Activated T-helper 1 cell treated with anti-CD3 and anti-CD28 coated beads, Interleukin-12 subunit alpha, Interleukin-12 subunit beta, Interleukin-2, Interleukin-4 antibody, amounts not matched to agents 30 ng/mL and 10 ng/mL and 1 ng/mL, durations not matched to agents 14 hours and 24 hours and 36 hours (primary cell): ENCODE data around the gene SLC31A1. TPM values are rescaled to one million over a fixed set of nuclear protein-coding genes. Genes with fewer than 3 reads are reported as not detected.
"Not testable (repeated sequence)": the region's sequence is repeated elsewhere in the genome, so short reads cannot be mapped to it uniquely, and the experiment has no call there.

Experiments
- DNase-seq: peaks from one replicate; pipeline ENCODE4 v3.0.0; 2021; ENCODE audit warnings: low spot score
- H3K27ac Mint-ChIP-seq: one replicate; pipeline ENCODE4 v1.8.0; 2021; ENCODE audit warnings: mild to moderate bottlenecking, mixed read lengths
- H3K27me3 Mint-ChIP-seq: one replicate; pipeline ENCODE4 v1.8.0; 2022; ENCODE audit warnings: mild to moderate bottlenecking, moderate library complexity, mixed read lengths; ENCODE audit not compliant: insufficient read depth
- H3K36me3 Mint-ChIP-seq: one replicate; pipeline ENCODE4 v1.8.0; 2021; ENCODE audit warnings: low read depth, mixed read lengths
- H3K4me1 Mint-ChIP-seq: one replicate; pipeline ENCODE4 v1.8.0; 2021; ENCODE audit warnings: low read depth, mixed read lengths
- H3K4me3 Mint-ChIP-seq: one replicate; pipeline ENCODE4 v1.8.0; 2021; ENCODE audit warnings: mild to moderate bottlenecking, moderate library complexity, mixed read lengths
- H3K9me3 Mint-ChIP-seq: one replicate; pipeline ENCODE4 v1.8.0; 2021; ENCODE audit warnings: mixed read lengths
- intact Hi-C: fragments of 100-400 bp; cut with micrococcal nuclease; formaldehyde crosslinking; loops from one replicate; pipeline ENCODE4 v1.15.1; 2024
- total RNA-seq: library from RNA; stranded (reverse); gene quantifications from 2 replicates; pipeline ENCODE4 v1.2.3, GENCODE V29; 2022

Gene SLC31A1
- total RNA-seq, 1 donor from 2014 or later, result 16.1 TPM

DNA sequence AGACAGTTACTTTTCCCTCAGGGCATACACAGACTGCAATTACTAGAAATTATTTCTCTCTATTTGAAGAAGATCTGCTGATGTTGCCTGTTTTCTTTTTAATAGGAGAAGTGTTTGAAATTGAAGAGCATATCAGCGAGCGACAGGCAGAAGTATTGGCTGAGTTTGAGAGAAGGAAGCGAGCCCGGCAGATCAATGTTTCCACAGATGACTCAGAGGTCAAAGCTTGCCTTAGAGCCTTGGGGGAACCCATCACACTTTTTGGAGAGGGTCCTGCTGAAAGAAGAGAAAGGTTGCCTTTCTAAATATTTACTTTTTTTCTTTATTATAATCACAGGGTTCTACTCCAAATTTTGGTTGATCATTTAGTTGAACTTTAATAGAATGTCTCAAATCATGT lies 57.5 kb downstream of the SLC31A1 start:
- H3K27ac Mint-ChIP-seq, result no peak overlapping the region
- H3K9me3 Mint-ChIP-seq, result no peaks in the 10 kb centered on the region
- H3K4me3 Mint-ChIP-seq, result no peak overlapping the region
- H3K4me1 Mint-ChIP-seq, result peaks cover 30% of the 10 kb centered on the region
- peaks cover 49% of the 10 kb centered on the region for H3K36me3 Mint-ChIP-seq
- H3K27me3 Mint-ChIP-seq, result no peaks in the 10 kb centered on the region
- DNase-seq, result no peak
- intact Hi-C loops, result loop anchor here (10.0 kb wide), 1 partner anchor 1106 kb away; the partner anchor contains the start of gene AKNA

DNA sequence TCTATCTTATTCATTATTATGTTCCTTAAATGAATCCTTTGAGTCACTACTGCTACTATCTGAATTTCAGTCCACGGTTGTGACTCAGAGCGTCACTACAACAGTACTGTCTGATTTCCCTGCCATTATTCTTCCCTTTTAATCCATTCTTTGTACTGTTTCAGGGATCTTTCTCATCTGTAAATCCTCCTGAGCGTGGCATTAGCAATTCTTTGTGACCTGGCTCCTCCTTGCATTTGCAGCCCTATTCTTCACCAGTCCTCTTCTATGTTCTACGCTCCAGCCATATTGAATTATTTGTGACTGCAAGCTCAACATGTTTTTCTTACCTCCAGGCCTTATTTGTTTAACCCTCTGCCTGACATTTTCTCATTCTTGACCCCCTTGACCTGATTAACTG lies 60.0 kb downstream of the SLC31A1 start:
- Mint-ChIP-seq H3K9me3 (no peaks in the 10 kb centered on the region), H3K36me3 (peaks cover 64% of the 10 kb centered on the region), H3K4me3 (no peak overlapping the region), H3K27me3 (no peaks in the 10 kb centered on the region), H3K4me1 (peaks cover 30% of the 10 kb centered on the region), H3K27ac (no peak overlapping the region)
- DNase-seq, result no peak
- intact Hi-C loops, result no loop called here

DNA sequence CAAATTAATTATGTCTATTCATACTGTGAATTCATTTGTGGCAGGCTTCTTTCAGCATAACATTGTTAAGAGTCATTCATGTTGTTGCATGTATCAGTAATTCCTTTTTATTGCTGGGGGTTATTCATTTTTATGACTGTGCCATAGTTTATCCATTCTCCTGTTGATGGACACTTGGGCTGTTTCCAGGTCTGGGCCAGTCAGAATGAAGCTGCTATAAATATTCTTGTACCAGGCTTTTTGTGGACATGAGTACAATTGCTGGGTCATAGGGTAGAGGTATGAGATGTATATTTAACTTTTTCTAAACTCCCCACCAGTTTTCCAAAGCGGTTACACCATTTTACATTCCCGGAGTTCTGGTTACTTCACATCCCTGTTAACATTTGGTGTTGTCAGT lies 67.7 kb downstream of the SLC31A1 start:
- Mint-ChIP-seq H3K36me3 (peaks cover 58% of the 10 kb centered on the region), H3K27me3 (no peaks in the 10 kb centered on the region), H3K9me3 (no peaks in the 10 kb centered on the region), H3K4me1 (no peaks in the 10 kb centered on the region), H3K4me3 (no peak overlapping the region), H3K27ac (no peak overlapping the region)
- intact Hi-C loops, result no loop called here
- DNase-seq, result no peak

DNA sequence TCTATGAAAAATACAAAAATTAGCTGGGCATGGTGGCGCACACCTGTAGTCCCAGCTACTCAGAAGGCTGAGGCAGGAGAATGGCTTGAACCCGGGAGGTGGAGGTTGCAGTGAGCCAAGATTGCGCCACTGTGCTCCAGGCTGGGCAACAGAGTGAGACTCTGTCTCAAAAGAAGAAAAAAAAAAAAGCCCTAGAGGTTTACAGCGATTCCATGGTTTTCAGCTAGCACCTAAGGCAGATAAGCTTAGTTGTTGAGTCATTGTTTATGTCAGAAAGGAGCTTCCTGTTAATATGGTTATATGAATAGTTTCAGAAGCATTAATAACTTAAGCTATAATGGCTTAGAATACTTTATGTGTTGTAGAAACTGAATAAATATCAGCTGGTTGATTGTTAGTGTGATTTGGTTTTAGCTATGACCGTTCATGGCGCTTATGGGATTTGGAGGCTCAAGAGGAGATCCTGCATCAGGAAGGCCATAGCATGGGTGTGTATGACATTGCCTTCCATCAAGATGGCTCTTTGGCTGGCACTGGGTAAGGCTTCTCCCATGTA lies 68.8 kb downstream of the SLC31A1 start:
- Mint-ChIP-seq H3K27me3 (no peaks in the 10 kb centered on the region), H3K4me1 (no peaks in the 10 kb centered on the region), H3K4me3 (no peak overlapping the region), H3K36me3 (peaks cover 48% of the 10 kb centered on the region), H3K9me3 (no peaks in the 10 kb centered on the region), H3K27ac (no peak overlapping the region)
- intact Hi-C loops, result no loop called here
- DNase-seq, result no peak

DNA sequence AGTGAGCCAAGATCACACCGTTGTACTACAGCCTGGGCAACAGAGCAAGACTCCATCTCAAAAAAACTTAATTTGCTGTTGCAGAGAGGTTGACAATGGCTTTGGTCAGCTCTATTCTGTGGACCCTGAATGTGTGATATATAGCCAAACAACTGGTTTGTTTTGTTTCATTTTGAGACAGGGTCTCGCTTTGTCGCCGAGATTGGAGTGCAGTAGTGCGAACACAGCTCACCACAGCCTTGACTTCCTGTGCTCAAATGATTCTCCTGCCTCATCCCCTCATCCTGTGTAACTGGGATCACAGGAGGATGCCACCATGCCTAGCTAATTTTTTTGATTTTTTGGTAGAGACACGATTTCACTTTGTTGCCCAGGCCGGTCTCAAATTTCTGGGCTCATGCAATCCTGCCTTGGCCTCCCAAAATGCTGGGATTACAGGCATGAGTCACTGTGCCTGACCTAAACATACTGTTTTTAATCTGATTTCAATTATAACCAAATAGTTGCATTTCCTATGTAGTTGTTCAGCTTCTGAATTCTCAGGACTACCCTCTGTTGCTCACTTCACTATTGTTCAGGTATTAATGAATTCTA lies 72.0 kb downstream of the SLC31A1 start:
- intact Hi-C loops, result no loop called here
- DNase-seq, result no peak
- Mint-ChIP-seq H3K27ac (no peak overlapping the region), H3K4me1 (no peaks in the 10 kb centered on the region), H3K36me3 (peaks cover 30% of the 10 kb centered on the region), H3K9me3 (no peaks in the 10 kb centered on the region), H3K4me3 (no peak overlapping the region), H3K27me3 (no peaks in the 10 kb centered on the region)

DNA sequence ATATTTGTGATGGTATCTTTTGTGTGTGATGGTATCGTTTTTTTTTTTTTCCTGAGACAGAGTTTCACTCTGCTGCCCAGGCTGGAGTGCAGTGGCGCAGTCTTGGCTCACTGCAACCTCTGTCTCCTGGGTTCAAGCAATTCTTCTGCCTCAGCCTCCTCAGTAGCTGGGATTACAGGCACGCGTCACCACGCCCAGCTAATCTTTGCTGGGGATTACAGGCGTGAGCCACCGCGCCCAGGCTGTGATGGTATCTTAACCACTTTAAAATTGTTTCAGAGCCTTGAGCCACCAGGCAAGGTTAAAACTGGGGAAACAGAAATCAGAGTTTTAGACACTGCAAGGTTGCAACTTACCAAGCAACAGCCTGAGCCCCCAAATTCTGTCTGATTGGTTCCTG lies 74.9 kb downstream of the SLC31A1 start:
- H3K4me1 Mint-ChIP-seq, DNase-seq, H3K27ac Mint-ChIP-seq, intact Hi-C loops, H3K4me3 Mint-ChIP-seq, H3K36me3 Mint-ChIP-seq, H3K9me3 Mint-ChIP-seq, H3K27me3 Mint-ChIP-seq: not testable (repeated sequence)

DNA sequence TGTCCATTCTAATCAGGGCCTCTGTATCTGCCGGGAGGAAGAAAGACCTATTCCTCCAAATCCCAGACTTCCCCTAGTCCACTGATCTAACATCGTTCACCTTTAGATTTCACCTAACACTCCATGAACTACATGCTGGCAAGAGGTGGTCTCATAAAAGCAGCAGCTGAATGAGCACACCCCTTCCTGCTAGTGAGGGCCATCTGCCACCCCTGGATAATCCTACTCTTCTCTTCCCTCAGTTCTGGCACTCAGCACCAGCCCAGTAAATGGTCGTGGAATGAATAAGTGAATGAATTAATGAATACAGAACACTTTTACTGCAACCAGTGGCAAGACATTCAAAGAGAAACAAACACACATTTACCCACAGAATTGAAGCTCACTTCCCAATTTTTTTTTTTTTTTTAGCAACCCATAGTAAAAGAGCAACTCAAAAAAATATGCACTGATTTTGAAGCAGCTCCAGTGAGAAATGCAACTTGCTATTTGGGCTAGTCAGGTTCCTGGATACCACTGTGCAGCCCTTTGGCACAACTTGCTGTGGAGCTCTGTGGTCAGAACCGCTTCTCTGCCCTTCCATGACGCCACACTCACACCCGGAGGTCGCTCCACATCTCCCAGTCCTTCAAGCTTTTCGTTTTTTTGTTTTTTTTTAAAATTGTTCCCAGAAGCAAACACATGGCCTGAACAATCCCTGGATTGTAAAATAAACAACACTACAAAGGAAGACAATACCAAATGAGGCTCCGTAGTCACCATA lies 75.6 kb downstream of the SLC31A1 start:
- Mint-ChIP-seq H3K9me3 (no peaks in the 10 kb centered on the region), H3K27me3 (peaks cover 5% of the 10 kb centered on the region), H3K4me3 (no peak overlapping the region), H3K36me3 (peaks cover 4% of the 10 kb centered on the region), H3K27ac (no peak overlapping the region), H3K4me1 (no peaks in the 10 kb centered on the region)
- intact Hi-C loops, result no loop called here
- DNase-seq, result no peak

DNA sequence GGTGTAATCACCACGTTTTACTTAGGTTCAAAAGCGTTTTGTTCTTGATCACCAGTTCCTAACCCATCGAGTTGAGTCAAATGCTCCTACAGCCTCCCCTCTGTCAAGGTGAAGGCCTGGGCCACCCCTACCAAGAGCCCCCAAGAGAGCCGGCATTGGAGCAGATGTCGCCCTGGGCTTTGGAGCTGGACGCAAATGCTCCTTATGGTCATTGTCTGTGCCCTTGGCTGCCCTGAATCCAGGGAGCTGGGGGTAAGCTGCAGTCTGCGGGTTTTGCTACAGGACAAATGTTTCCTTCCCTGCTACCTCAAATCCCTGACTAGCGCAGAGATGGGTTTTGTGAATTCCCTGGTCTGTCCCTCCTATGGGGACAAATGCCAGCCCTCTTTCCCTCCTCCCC lies 77.0 kb downstream of the SLC31A1 start:
- DNase-seq, result no peak
- no peaks in the 10 kb centered on the region for H3K4me1 Mint-ChIP-seq
- intact Hi-C loops, result no loop called here
- H3K36me3 Mint-ChIP-seq, result no peaks in the 10 kb centered on the region
- no peaks in the 10 kb centered on the region for H3K9me3 Mint-ChIP-seq
- no peak overlapping the region for H3K4me3 Mint-ChIP-seq
- no peak overlapping the region for H3K27ac Mint-ChIP-seq
- H3K27me3 Mint-ChIP-seq, result peaks cover 9% of the 10 kb centered on the region

DNA sequence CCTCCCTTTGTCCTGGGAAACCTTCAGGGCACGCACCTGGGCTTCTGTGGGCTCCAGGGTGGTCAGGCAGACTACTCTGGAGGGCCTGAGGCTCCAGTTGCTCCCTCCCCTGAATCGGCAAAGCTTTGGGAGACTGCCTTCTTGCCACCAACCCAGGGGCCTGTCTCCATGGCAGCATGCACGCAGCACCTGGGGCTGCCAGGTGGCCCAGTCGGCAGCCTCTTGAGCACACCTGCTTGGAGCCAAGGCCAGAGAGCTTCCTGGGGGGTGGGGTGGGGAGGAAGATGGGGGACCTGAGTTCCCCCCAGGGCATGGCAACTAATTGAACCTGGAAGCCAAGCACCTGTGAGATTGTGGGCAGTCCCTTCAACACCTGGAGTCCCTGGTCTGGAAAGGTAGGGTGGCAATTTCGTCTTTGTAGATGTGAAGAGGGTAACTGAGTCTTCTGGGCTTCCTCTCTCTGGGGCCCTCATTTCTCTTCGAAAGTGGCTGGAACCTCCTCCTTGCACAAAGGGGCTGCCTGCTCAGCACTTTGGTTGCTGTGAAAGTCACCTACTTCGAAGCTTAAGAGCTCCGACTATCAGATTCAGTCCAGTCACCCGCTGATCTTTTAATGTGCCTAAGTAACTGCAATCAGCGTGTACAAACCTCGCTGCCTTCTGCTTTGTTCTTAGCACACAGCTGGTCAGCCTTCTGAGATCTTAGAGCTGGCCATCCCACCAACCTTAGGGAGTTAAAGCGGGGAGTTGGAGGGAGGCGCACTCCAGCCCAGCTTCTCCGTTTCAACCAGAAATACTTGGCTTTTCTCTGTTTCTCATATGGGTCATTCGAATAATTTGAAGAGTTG lies 77.8 kb downstream of the SLC31A1 start:
- intact Hi-C loops, result no loop called here
- no peaks in the 10 kb centered on the region for H3K4me1 Mint-ChIP-seq
- H3K27ac Mint-ChIP-seq, result no peak overlapping the region
- H3K9me3 Mint-ChIP-seq, result no peaks in the 10 kb centered on the region
- no peaks in the 10 kb centered on the region for H3K36me3 Mint-ChIP-seq
- H3K4me3 Mint-ChIP-seq, result no peak overlapping the region
- peaks cover 9% of the 10 kb centered on the region for H3K27me3 Mint-ChIP-seq
- DNase-seq, result no peak

DNA sequence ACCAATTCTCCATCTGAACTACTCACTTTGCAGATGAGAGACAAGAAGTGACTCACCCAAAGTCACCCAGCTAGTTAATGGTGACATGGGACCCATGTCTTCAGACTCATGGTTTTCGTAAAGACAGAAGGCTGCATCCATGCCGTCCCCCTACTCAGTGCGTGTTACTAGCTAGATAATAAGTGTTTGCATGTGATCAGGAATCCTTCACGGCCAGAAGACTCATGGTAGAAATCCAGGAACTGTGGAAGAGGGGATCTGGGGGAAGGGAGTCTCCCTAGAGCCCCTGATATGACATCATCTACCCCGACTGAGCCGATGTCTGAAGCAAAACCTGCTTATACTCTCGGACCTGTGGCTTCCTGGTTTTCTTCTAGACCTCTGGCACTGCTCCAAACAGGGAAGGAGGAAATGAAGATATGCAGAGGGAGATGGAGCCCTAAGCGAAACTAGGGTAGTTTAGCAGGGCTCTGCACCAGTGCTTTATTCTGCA lies 78.5 kb downstream of the SLC31A1 start:
- no peaks in the 10 kb centered on the region for H3K4me1 Mint-ChIP-seq
- no peaks in the 10 kb centered on the region for H3K9me3 Mint-ChIP-seq
- H3K36me3 Mint-ChIP-seq, result no peaks in the 10 kb centered on the region
- no peak for DNase-seq
- H3K4me3 Mint-ChIP-seq, result no peak overlapping the region
- intact Hi-C loops, result no loop called here
- peaks cover 9% of the 10 kb centered on the region for H3K27me3 Mint-ChIP-seq
- H3K27ac Mint-ChIP-seq, result no peak overlapping the region

DNA sequence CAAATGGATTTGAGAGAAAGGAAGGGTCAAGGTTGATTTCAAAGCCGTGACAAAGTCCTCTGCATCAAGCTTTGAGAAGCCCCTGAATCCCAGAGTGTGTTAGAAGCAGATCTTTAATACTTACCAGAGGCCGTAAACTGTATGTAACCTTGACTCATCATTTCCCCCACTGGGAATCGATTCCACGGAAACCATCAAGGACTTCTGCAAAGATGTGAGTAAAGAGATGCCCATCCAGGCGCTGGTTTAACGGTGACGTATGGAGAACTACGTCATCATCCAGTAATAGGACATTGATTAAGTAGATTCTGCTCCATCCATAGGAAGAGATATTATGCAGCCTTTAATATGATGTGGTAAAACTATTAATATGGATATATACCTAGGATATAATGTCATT lies 80.2 kb downstream of the SLC31A1 start:
- H3K9me3 Mint-ChIP-seq, result no peaks in the 10 kb centered on the region
- no peaks in the 10 kb centered on the region for H3K4me1 Mint-ChIP-seq
- H3K4me3 Mint-ChIP-seq, result no peak overlapping the region
- intact Hi-C loops, result no loop called here
- no peak for DNase-seq
- no peak overlapping the region for H3K27ac Mint-ChIP-seq
- H3K27me3 Mint-ChIP-seq, result peaks cover 17% of the 10 kb centered on the region
- H3K36me3 Mint-ChIP-seq, result no peaks in the 10 kb centered on the region

DNA sequence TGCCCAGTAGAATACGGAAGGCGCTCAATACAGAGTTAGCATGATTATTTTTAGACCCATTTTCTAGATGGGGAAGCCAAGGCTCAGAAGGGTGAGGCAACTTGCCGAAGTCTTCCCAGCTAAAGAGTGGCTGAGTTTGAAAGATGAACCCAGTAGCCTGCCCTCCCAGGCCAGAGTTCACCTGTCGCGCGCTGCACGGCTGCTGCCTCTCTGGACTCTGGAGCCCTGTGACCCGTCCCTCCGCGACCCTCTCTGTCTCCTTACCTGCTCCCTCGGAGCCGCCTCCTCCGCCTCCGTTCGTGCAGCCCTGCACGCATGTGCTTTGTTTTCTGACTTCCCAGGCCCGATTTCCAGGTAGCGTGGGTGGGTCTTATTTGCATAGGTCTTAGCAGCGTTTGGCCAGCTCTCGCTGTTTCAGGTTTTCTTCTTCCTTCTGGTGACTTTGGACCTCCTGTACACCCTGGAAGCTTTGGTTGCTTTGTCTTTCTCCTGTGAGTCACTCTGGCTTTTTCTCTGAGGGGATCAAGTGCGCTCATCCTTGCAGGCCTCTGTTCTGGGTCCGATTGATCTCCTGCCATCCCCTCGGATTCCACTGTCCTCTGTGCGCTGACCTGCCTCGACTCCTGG lies 81.6 kb downstream of the SLC31A1 start, which contains the start of gene RNF183:
Gene RNF183, minus strand, starts transcription at position 585 of the 627 bp plus-strand sequence. CDS start 5,192 bp downstream, outside the sequence.
- Mint-ChIP-seq H3K4me1 (no peaks in the 10 kb centered on the region), H3K27me3 (peaks cover 17% of the 10 kb centered on the region), H3K36me3 (no peaks in the 10 kb centered on the region), H3K4me3 (no peak within 1 kb of the TSS), H3K27ac (no peak within 1 kb of the TSS), H3K9me3 (no peaks in the 10 kb centered on the region)
- intact Hi-C loops, result no loop called here
- DNase-seq, result no peak
